Lung (tissue), 12 donors: ENCODE results near the gene MAGI3. TPM values are rescaled to one million over a fixed set of nuclear protein-coding genes. Genes with fewer than 3 reads are reported as not detected.
A peak's percentile ranks its signal among the peaks of the same experiment; 100 is the strongest.

ENCODE experiments used
- ATAC-seq: fragments of 200-7000 bp; cut with Tn5 transposase; one replicate; pipeline ENCODE4 v1.9.1; 2020; ENCODE audit warnings: moderate number of reproducible peaks; ENCODE audit not compliant: insufficient read depth, low FRiP score
- DNase-seq, 3 donors: peaks; one replicate each; pipeline ENCODE4 v3.0.0-alpha.2; 2013 to 2017
- H3K27ac ChIP-seq, 2 donors: one replicate each; pipeline ENCODE4 v1.5.1; 2013; ENCODE audit warnings: mild to moderate bottlenecking in 2 of 2, moderate library complexity in 2 of 2, control low read depth in 1 of 2, inconsistent platforms in 1 of 2, low read depth in 1 of 2, low read length in 1 of 2
- H3K27me3 ChIP-seq, 3 donors: one replicate each; pipeline ENCODE4 v1.5.1; 2013; ENCODE audit warnings: low read length in 2 of 3; ENCODE audit not compliant: control insufficient read depth in 3 of 3, insufficient read depth in 3 of 3
- H3K36me3 ChIP-seq, 4 donors: one replicate each; pipeline ENCODE4 v1.5.1; 2013; ENCODE audit warnings: low read length in 4 of 4, mild to moderate bottlenecking in 1 of 4, moderate library complexity in 1 of 4; ENCODE audit not compliant: control insufficient read depth in 4 of 4, insufficient read depth in 4 of 4
- H3K4me1 ChIP-seq, 5 donors: one replicate each; pipeline ENCODE4 v1.5.1; 2013; ENCODE audit warnings: low read length in 5 of 5, mild to moderate bottlenecking in 2 of 5, moderate library complexity in 1 of 5; ENCODE audit not compliant: control insufficient read depth in 5 of 5, insufficient read depth in 5 of 5
- H3K4me3 ChIP-seq: one replicate; pipeline ENCODE4 v1.5.1; 2013; ENCODE audit warnings: mild to moderate bottlenecking, control low read depth, moderate library complexity
- H3K9ac ChIP-seq, 2 donors: one replicate each; pipeline ENCODE4 v1.5.1; 2013; ENCODE audit warnings: low read length in 2 of 2, control low read depth in 1 of 2; ENCODE audit not compliant: insufficient read depth in 1 of 2
- H3K9me3 ChIP-seq, 4 donors: one replicate each; pipeline ENCODE4 v1.5.1; 2013; ENCODE audit warnings: low read length in 3 of 4, mild to moderate bottlenecking in 1 of 4, moderate library complexity in 1 of 4; ENCODE audit not compliant: control insufficient read depth in 4 of 4, insufficient read depth in 3 of 4
- WGBS, 2 donors: extraction: QIAGEN DNeasy Blood & Tissue Kit; methylation state at CpG; one replicate each; pipeline ENCODE4 v1.1.7; 2013; 5-methylcytosine and 5-hydroxymethylcytosine counted together
- polyA plus RNA-seq, 2 donors: library from polyadenylated mRNA; stranded (reverse); fragments of 200-250 nt; gene quantifications; one replicate each; pipeline ENCODE4 v1.2.1, GENCODE V29; 2013
- total RNA-seq, 2 donors: library from RNA; depleted of rRNA in 1 of 2; stranded (reverse); fragments of >200 nt in 1 of 2; gene quantifications; one replicate each; pipeline ENCODE4 v1.2.1, GENCODE V29; 2014 to 2021
- TF ChIP-seq, protein P1 (sequence below): IDR thresholded peaks from 2 replicates; pipeline ENCODE4 v1.5.1; 2012; ENCODE audit warnings: mild to moderate bottlenecking; ENCODE audit errors: control extremely low read depth, extremely low read depth
- donor health status: control.
- donor health status: control.
- donor health status: Bipolar disorder and iron deficiency.
- donor health status: healthy.
- donor health status: DM: yes; HTN: yes; CAD: no.

MAGI3 gene
- total and polyA plus RNA-seq, 4 donors = 7.5 to 137 (median 35.5) TPM

DNA sequence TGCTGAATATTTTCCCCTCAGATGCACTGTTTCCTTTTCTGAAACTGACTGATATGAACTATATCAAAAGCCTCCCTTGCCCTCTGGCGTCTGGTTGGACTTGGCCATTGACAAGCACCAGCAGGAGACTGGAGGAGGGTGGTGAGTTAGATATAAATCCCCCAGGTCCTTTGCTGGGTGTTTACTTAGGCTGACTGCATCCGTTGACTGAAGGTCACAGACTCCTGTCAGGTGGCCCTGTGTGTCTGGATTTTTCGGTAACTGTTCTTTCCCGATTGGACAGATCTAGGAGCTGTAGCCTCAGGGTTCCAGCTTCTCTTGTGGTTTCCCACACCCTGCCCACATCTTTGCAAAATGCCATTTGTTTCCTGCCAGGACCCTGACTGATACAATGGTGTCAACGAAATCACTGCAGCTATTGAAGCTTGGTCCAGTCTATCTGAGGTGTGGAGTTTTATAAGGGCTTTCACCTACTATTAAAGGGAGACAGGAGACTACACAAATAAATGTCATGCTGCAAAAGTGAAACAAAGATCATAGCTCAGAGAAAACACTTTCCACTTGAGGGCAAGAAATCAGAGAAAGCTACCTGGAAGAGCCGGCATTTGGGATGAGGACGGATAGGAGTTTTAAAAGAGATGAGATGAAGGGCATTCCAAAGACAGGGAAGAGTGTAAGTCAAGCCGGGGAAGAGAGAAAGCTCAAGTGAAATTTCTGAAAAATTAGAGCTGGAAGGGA lies 1.5 kb upstream of the MAGI3 start:
- no peaks in the 10 kb centered on the region for H3K27me3 ChIP-seq
- H3K4me1 ChIP-seq = peaks cover 0 to 34% (median 8%) of the 10 kb centered on the region in 5 donors
- peaks cover 0 to 4% (median 0%) of the 10 kb centered on the region in 4 donors for H3K36me3 ChIP-seq
- peak overlapping the region; percentile 17 to 89 for H3K9ac ChIP-seq
- H3K9me3 ChIP-seq = peaks cover 0 to 6% (median 0%) of the 10 kb centered on the region in 4 donors
- TF ChIP-seq, protein P1, sequence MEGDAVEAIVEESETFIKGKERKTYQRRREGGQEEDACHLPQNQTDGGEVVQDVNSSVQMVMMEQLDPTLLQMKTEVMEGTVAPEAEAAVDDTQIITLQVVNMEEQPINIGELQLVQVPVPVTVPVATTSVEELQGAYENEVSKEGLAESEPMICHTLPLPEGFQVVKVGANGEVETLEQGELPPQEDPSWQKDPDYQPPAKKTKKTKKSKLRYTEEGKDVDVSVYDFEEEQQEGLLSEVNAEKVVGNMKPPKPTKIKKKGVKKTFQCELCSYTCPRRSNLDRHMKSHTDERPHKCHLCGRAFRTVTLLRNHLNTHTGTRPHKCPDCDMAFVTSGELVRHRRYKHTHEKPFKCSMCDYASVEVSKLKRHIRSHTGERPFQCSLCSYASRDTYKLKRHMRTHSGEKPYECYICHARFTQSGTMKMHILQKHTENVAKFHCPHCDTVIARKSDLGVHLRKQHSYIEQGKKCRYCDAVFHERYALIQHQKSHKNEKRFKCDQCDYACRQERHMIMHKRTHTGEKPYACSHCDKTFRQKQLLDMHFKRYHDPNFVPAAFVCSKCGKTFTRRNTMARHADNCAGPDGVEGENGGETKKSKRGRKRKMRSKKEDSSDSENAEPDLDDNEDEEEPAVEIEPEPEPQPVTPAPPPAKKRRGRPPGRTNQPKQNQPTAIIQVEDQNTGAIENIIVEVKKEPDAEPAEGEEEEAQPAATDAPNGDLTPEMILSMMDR = no peak
- 26 to 27% methylated on average over 8 of the region's 8 CpGs for WGBS, 2 donors
- DNase-seq (peak in 2 of 3 donors; percentile 25 to 31), ATAC-seq (no peak)
- peak overlapping the region in 1 of 2 donors; percentile 10 for H3K27ac ChIP-seq
- no peak overlapping the region for H3K4me3 ChIP-seq

DNA sequence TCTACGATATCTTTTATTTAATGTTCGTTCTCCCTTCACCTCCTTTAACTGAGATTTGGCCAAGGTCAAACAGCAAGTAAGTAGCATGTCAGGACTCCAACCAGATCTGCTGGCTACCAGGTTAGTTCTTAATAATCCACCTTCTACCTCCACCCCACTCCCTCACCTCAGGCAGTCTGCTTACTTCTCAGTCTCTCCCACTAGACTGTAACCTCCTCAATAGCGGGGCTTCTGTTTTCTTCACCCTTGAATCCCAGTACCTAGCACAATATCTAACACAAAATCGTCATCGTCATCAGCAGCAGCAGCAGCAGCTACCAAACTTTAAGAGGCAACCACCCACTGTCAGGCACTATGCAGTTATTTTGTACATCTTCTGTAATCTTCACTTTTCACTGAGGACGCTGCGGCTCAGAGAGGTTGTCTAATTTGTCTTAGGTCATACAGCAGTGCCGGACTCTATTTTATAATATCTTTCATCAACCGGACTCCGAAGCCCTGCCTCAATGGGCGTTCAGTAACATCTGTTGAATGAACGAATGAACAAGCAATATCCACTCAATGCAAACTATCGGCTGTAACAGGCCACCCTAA lies 859 bp upstream of the MAGI3 start:
- no peak for ATAC-seq
- no peaks in the 10 kb centered on the region for H3K27me3 ChIP-seq

DNA sequence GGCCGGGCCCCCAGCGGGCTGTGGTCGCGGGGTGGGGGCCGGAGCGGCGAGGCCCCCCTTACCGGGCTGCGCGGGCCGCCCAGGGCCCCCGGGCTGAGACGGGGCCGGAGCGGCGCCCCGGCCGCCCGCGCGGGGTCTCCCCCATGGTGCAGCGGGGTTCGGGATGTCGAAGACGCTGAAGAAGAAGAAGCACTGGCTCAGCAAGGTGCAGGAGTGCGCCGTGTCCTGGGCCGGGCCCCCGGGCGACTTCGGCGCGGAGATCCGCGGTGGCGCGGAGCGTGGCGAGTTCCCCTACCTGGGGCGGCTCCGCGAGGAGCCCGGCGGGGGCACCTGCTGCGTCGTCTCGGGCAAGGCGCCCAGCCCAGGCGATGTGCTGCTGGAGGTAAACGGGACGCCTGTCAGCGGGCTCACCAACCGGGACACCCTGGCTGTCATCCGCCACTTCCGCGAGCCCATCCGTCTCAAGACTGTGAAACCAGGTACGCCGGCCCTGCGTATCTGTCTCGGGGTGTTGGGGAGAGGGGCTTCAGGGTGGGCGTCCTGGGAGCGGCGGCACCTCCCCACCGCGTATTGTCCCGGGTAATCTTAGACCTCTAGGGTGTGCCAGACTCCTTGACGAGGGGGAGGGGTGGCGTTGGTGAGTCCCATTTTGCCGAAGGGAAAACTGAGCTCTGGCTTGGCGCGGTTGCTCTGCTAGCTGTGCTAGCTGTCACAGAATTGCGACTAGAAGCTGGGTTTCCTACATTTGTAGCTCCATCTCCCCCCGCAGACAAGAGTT lies 745 bp downstream of the MAGI3 start:
- Histone ChIP-seq H3K4me3 (peak overlapping the region; percentile 80), H3K36me3 (peaks cover 0 to 4% (median 0%) of the 10 kb centered on the region in 4 donors), H3K27me3 (no peaks in the 10 kb centered on the region), H3K9ac (peak overlapping the region; percentile 51 to 83), H3K9me3 (peaks cover 0 to 6% (median 0%) of the 10 kb centered on the region in 4 donors), H3K27ac (peak overlapping the region; percentile 88 to 92), H3K4me1 (peaks cover 0 to 34% (median 8%) of the 10 kb centered on the region in 5 donors)
- DNase-seq (peak; percentile 33 to 50 (median 42)), ATAC-seq (no peak)
- 0% methylated on average over 71 to 74 of the region's 74 CpGs for WGBS, 2 donors
- TF ChIP-seq, protein P1 = no peak

More for the DNA sequence above, 859 bp upstream of the MAGI3 start:
- peaks cover 0 to 34% (median 8%) of the 10 kb centered on the region in 5 donors for H3K4me1 ChIP-seq
- H3K27ac ChIP-seq = peak overlapping the region; percentile 41 to 47
- DNase-seq = no peak
- H3K36me3 ChIP-seq = peaks cover 0 to 4% (median 0%) of the 10 kb centered on the region in 4 donors
- WGBS, 2 donors = 5 to 9% methylated on average over 13 of the region's 13 CpGs
- TF ChIP-seq, protein P1 = no peak
- H3K9ac ChIP-seq = peak overlapping the region; percentile 17 to 89
- H3K9me3 ChIP-seq = peaks cover 0 to 6% (median 0%) of the 10 kb centered on the region in 4 donors
- peak overlapping the region; percentile 41 for H3K4me3 ChIP-seq
